Endothelial cell of umbilical vein (primary cell): Measurements from ENCODE around the gene AKAP1. TPM values are rescaled to one million over a fixed set of nuclear protein-coding genes. Genes with fewer than 3 reads are reported as not detected.
A peak's percentile ranks its signal among the peaks of the same experiment; 100 is the strongest.

Experiments
- BruUV-seq: library from RNA; stranded (reverse); fragments of 400-500 nt; replicated peaks from 2 replicates; lab custom pipeline; 2021; lab: Mats Ljungman, UMichigan
- CTCF ChIA-PET: fragments of 300-600, 350-600 bp; sonication (Branson Sonifier 250); formaldehyde crosslinking; loops from one replicate; lab custom pipeline; 2021; ENCODE audit warnings: antibody characterized with exemption, inconsistent platforms; lab: Charles Lee
- POLR2A ChIA-PET: fragments of 300-600, 350-600 bp; sonication (Branson Sonifier 250); formaldehyde crosslinking; loops from one replicate; lab custom pipeline; 2021; ENCODE audit warnings: antibody characterized with exemption, inconsistent platforms; lab: Charles Lee
- DNase-seq: peaks from one replicate; pipeline ENCODE4 v3.0.0-alpha.2; 2011; ENCODE audit warnings: low read depth, low spot score
- FAIRE-seq: peaks from 2 replicates; lab custom pipeline; 2011; peaks lifted over from hg19 to GRCh38; lab: Jason Lieb, UNC
- H2AFZ ChIP-seq: 2 replicates; pipeline ENCODE4 v1.6.0; 2012; ENCODE audit warnings: low read depth, low read length, control low read depth, inconsistent platforms
- H3K27ac ChIP-seq: 2 replicates; pipeline ENCODE4 v1.5.1; 2011; ENCODE audit warnings: low read depth, mild to moderate bottlenecking, control low read depth, low read length, moderate library complexity; ENCODE audit not compliant: insufficient read depth
- H3K27me3 ChIP-seq, 2 experiments: 2 replicates each; pipeline versions ENCODE4 v1.6.0 to v1.6.1; 2011; ENCODE audit warnings: low read length in 2 of 2, mixed read lengths in 1 of 2; ENCODE audit not compliant: control insufficient read depth in 2 of 2, insufficient read depth in 2 of 2
- H3K36me3 ChIP-seq, 2 experiments: 2 replicates in 1 of 2; 3 replicates in 1 of 2; pipeline ENCODE4 v1.5.1; 2011; ENCODE audit warnings: low read length in 2 of 2, mild to moderate bottlenecking in 1 of 2, moderate library complexity in 1 of 2; ENCODE audit not compliant: control insufficient read depth in 2 of 2, insufficient read depth in 2 of 2; ENCODE audit errors: extremely low read depth in 1 of 2
- H3K4me1 ChIP-seq: 3 replicates; pipeline ENCODE4 v1.5.1; 2011; ENCODE audit warnings: mild to moderate bottlenecking, low read length; ENCODE audit not compliant: control insufficient read depth, insufficient read depth; ENCODE audit errors: extremely low read depth
- H3K4me2 ChIP-seq: 2 replicates; pipeline ENCODE4 v1.6.1; 2011; ENCODE audit warnings: low read length, control low read depth, mixed read lengths; ENCODE audit not compliant: insufficient read depth
- H3K4me3 ChIP-seq, 3 experiments: fragments of 200-600 bp in 1 of 3; sonication (generic), shearing (Covaris generic) in 1 of 3; replicated peaks in 1 of 3; 2 replicates each; pipeline ENCODE4 v1.5.1; 2011 to 2016; ENCODE audit warnings: control low read depth in 3 of 3, low read length in 3 of 3, mild to moderate bottlenecking in 2 of 3, inconsistent platforms in 1 of 3, low read depth in 1 of 3, moderate library complexity in 1 of 3; ENCODE audit not compliant: insufficient read depth in 1 of 3
- H3K79me2 ChIP-seq: 2 replicates; pipeline ENCODE4 v1.6.0; 2012; ENCODE audit warnings: low read length, inconsistent platforms; ENCODE audit not compliant: control insufficient read depth, insufficient read depth
- H3K9ac ChIP-seq: replicated peaks from 2 replicates; pipeline ENCODE3; 2011; ENCODE audit warnings: low read length, control low read depth; ENCODE audit not compliant: insufficient read depth; ENCODE audit errors: extremely low read depth
- H3K9me1 ChIP-seq: replicated peaks from 3 replicates; pipeline ENCODE4 v1.6.0; 2011; ENCODE audit warnings: mild to moderate bottlenecking, low read length; ENCODE audit not compliant: control insufficient read depth, insufficient read depth; ENCODE audit errors: extremely low read depth
- H3K9me3 ChIP-seq: replicated peaks from 2 replicates; pipeline ENCODE4 v1.5.1; 2012; ENCODE audit warnings: low read length, inconsistent platforms; ENCODE audit not compliant: control insufficient read depth, insufficient read depth
- H4K20me1 ChIP-seq: replicated peaks from 2 replicates; pipeline ENCODE3; 2011; ENCODE audit warnings: mild to moderate bottlenecking, low read length; ENCODE audit not compliant: control insufficient read depth, insufficient read depth; ENCODE audit errors: extremely low read depth
- EZH2 ChIP-seq: IDR thresholded peaks from 2 replicates; pipeline ENCODE4 v1.6.1; 2012; ENCODE audit warnings: borderline replicate concordance, low read depth, mild to moderate bottlenecking, moderate library complexity, low read length, inconsistent platforms; ENCODE audit not compliant: severe bottlenecking
- FOS ChIP-seq: IDR thresholded peaks from 2 replicates; pipeline ENCODE4 v1.6.1; 2011; ENCODE audit warnings: mild to moderate bottlenecking, low read length, moderate library complexity, borderline replicate concordance; ENCODE audit not compliant: insufficient read depth
- GATA2 ChIP-seq: IDR thresholded peaks from 2 replicates; pipeline ENCODE4 v1.7.0; 2011; ENCODE audit warnings: low read depth, mild to moderate bottlenecking, moderate library complexity, mixed read lengths, low read length; ENCODE audit not compliant: insufficient read length, insufficient read depth
- JUN ChIP-seq: IDR thresholded peaks from 2 replicates; pipeline ENCODE4 v1.6.1; 2011; ENCODE audit warnings: borderline replicate concordance, low read depth; ENCODE audit not compliant: insufficient read length, insufficient read depth
- MYC ChIP-seq: IDR thresholded peaks from one replicate; pipeline ENCODE4 v1.6.1; 2011; ENCODE audit warnings: mild to moderate bottlenecking, low read depth, low read length
- POLR2A ChIP-seq: IDR thresholded peaks from 2 replicates; pipeline ENCODE4 v1.6.1; 2012; ENCODE audit warnings: low read depth, mild to moderate bottlenecking, control low read depth, low read length
- POLR2AphosphoS5 ChIP-seq: IDR thresholded peaks from 2 replicates; pipeline ENCODE4 v1.6.1; 2012; ENCODE audit warnings: low read depth, mild to moderate bottlenecking, control low read depth, low read length, moderate library complexity; ENCODE audit not compliant: insufficient read depth
- dilution Hi-C: fragments of 300-500 bp; cut with MboI; formaldehyde crosslinking; loops from one replicate; pipeline ENCODE4 v1.15.0; 2019; ENCODE audit warnings: low sequenced_read_pairs; ENCODE audit not compliant: extremely low pct_ligation_motif_present
- intact Hi-C: fragments of 100-400 bp; cut with micrococcal nuclease; formaldehyde crosslinking; loops from one replicate; pipeline ENCODE4 v1.10.0; 2022
- polyA plus RNA-seq, 4 experiments: library from polyadenylated mRNA; depleted of rRNA in 3 of 4; stranded (reverse) in 3 of 4; unstranded in 1 of 4; fragments of >200 nt; gene quantifications; 2 replicates each; pipeline versions ENCODE4 v1.2.1 to v1.2.3, GENCODE V29; 2011 to 2012; ENCODE audit warnings: missing spikeins in 1 of 4
- total RNA-seq: library from RNA; stranded (reverse); gene quantifications from 2 replicates; pipeline ENCODE4 v1.2.3, GENCODE V29; 2021
- TF ChIP-seq, protein P1 (sequence below), 2 donors: IDR thresholded peaks; 1 replicate in 1 of 2; 2 replicates in 1 of 2; pipeline ENCODE4 v1.5.1; 2011; ENCODE audit warnings: low read length in 2 of 2, mild to moderate bottlenecking in 2 of 2, moderate library complexity in 2 of 2, control low read depth in 1 of 2, inconsistent platforms in 1 of 2, low read depth in 1 of 2; ENCODE audit not compliant: insufficient read depth in 1 of 2; ENCODE audit errors: extremely low read depth in 1 of 2
- TF ChIP-seq, protein P2 (sequence below): IDR thresholded peaks from 2 replicates; pipeline ENCODE4 v1.6.1; 2011; ENCODE audit not compliant: insufficient read depth, insufficient read length

Gene AKAP1
- total and polyA plus RNA-seq, 2 donors (not counting 3 experiments of a cell fraction or from before 2014, with no cell fraction given) = 20.9 to 27.7 TPM

DNA sequence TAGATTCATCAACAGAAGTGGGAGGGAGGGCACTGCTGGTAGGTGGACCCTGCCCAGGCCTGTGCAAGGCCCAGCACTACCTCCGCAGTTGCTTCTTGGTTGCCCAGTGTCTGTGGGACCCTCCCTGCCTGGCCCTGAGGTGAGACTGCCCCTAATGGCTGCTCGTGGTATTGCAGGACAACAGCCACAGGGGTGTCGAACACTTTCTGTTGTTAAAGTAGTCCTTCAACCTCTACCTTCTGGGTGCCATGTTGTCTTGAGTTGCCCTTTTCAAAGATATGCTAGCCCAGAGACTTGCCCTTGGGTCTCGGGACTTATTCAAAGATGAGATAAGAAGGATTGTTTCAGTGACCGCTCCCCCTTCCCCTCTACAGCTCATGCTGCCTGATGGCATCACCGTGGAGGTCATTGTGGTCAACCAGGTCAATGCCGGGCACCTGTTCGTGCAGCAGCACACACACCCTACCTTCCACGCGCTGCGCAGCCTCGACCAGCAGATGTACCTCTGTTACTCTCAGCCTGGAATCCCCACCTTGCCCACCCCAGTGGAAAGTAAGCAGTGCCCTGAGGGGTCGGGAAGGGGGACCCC is 29.1 kb downstream of the AKAP1 start:
- no peak overlapping the region for H3K9ac ChIP-seq
- H3K4me1 ChIP-seq = no peaks in the 10 kb centered on the region
- no peak overlapping the region for H3K27ac ChIP-seq
- H2AFZ ChIP-seq = no peak overlapping the region
- no TSS peak for BruUV-seq
- H3K4me2 ChIP-seq = no peak overlapping the region
- dilution Hi-C loops = no loop called here
- POLR2A ChIA-PET = no interaction called here
- H3K9me1 ChIP-seq = no peaks in the 10 kb centered on the region
- TF ChIP-seq, protein P1, sequence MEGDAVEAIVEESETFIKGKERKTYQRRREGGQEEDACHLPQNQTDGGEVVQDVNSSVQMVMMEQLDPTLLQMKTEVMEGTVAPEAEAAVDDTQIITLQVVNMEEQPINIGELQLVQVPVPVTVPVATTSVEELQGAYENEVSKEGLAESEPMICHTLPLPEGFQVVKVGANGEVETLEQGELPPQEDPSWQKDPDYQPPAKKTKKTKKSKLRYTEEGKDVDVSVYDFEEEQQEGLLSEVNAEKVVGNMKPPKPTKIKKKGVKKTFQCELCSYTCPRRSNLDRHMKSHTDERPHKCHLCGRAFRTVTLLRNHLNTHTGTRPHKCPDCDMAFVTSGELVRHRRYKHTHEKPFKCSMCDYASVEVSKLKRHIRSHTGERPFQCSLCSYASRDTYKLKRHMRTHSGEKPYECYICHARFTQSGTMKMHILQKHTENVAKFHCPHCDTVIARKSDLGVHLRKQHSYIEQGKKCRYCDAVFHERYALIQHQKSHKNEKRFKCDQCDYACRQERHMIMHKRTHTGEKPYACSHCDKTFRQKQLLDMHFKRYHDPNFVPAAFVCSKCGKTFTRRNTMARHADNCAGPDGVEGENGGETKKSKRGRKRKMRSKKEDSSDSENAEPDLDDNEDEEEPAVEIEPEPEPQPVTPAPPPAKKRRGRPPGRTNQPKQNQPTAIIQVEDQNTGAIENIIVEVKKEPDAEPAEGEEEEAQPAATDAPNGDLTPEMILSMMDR (IDR thresholded peaks at IDR 0.05; ENCODE audit: extremely low read depth in 1 of 2, insufficient read depth in 1 of 2, low read depth in 1 of 2, low read length in 2 of 2) = peak; percentile 84
- TF ChIP-seq EZH2 = no peak
- CTCF ChIA-PET = no interaction called here
- intact Hi-C loops = loop anchor here (1.0 kb wide), 1 partner anchor 28 kb away; no protein-coding TSS in a partner anchor
- H3K36me3 ChIP-seq = peaks cover 3 to 4% of the 10 kb centered on the region in 2 experiments
- no peaks in the 10 kb centered on the region for H4K20me1 ChIP-seq
- H3K79me2 ChIP-seq = no peaks in the 10 kb centered on the region
- no peaks in the 10 kb centered on the region for H3K9me3 ChIP-seq
- no peaks in the 10 kb centered on the region for H3K27me3 ChIP-seq
- H3K4me3 ChIP-seq = no peak overlapping the region
- DNase-seq = peak; percentile 32
- peak; percentile 35 for FAIRE-seq

DNA sequence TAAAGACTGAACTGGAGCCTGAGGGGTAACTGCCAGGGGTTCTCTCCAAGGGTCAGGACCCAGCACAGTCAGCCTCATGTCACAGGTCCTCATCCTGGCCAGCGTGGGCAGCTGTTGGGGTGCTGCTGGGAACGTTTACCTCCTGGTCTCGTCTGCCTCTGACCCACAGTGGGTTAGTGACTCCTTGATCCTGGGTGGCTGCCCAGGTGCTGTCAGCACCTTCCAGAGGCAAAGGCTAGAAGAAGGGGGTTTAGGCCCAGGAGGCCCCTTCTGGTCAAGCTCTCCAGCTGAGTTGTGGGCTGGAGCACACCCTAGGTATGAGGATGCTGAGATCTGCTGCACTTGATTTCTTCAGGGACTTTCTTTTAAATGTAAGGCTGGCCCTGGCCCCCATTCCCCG is 30.3 kb downstream of the AKAP1 start:
- Histone ChIP-seq H3K79me2 (no peaks in the 10 kb centered on the region), H3K9me1 (no peaks in the 10 kb centered on the region), H3K9me3 (no peaks in the 10 kb centered on the region), H3K36me3 (peaks cover 4% of the 10 kb centered on the region in 2 experiments), H4K20me1 (no peaks in the 10 kb centered on the region), H2AFZ (no peak overlapping the region), H3K9ac (no peak overlapping the region), H3K4me1 (no peaks in the 10 kb centered on the region), H3K4me3 (no peak overlapping the region), H3K27ac (no peak overlapping the region), H3K27me3 (no peaks in the 10 kb centered on the region), H3K4me2 (no peak overlapping the region)
- BruUV-seq = no TSS peak
- FAIRE-seq = no peak
- dilution Hi-C loops = no loop called here
- CTCF ChIA-PET = no interaction called here
- intact Hi-C loops = no loop called here
- TF ChIP-seq MYC = no peak
- no peak for TF ChIP-seq FOS
- TF ChIP-seq, protein P2, sequence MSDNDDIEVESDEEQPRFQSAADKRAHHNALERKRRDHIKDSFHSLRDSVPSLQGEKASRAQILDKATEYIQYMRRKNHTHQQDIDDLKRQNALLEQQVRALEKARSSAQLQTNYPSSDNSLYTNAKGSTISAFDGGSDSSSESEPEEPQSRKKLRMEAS = no peak
- no peak for TF ChIP-seq POLR2AphosphoS5
- TF ChIP-seq, protein P1 (IDR thresholded peaks at IDR 0.05; ENCODE audit: extremely low read depth in 1 of 2, insufficient read depth in 1 of 2, low read depth in 1 of 2, low read length in 2 of 2) = no peak
- TF ChIP-seq GATA2 = no peak
- TF ChIP-seq JUN = no peak
- TF ChIP-seq EZH2 = no peak
- TF ChIP-seq POLR2A = no peak
- POLR2A ChIA-PET = no interaction called here
- no peak for DNase-seq
